DMS 273 (cell line): Measurements from ENCODE around the gene THAP12.
"Not testable (repeated sequence)": the region's sequence is repeated elsewhere in the genome, so short reads cannot be mapped to it uniquely, and the experiment has no call there.

ENCODE experiments used
- DNase-seq: peaks from one replicate; lab custom pipeline; 2025; ENCODE audit not compliant: unreplicated experiment; lab: John Stamatoyannopoulos, UW

The THAP12 gene, protein sequence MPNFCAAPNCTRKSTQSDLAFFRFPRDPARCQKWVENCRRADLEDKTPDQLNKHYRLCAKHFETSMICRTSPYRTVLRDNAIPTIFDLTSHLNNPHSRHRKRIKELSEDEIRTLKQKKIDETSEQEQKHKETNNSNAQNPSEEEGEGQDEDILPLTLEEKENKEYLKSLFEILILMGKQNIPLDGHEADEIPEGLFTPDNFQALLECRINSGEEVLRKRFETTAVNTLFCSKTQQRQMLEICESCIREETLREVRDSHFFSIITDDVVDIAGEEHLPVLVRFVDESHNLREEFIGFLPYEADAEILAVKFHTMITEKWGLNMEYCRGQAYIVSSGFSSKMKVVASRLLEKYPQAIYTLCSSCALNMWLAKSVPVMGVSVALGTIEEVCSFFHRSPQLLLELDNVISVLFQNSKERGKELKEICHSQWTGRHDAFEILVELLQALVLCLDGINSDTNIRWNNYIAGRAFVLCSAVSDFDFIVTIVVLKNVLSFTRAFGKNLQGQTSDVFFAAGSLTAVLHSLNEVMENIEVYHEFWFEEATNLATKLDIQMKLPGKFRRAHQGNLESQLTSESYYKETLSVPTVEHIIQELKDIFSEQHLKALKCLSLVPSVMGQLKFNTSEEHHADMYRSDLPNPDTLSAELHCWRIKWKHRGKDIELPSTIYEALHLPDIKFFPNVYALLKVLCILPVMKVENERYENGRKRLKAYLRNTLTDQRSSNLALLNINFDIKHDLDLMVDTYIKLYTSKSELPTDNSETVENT

DNA sequence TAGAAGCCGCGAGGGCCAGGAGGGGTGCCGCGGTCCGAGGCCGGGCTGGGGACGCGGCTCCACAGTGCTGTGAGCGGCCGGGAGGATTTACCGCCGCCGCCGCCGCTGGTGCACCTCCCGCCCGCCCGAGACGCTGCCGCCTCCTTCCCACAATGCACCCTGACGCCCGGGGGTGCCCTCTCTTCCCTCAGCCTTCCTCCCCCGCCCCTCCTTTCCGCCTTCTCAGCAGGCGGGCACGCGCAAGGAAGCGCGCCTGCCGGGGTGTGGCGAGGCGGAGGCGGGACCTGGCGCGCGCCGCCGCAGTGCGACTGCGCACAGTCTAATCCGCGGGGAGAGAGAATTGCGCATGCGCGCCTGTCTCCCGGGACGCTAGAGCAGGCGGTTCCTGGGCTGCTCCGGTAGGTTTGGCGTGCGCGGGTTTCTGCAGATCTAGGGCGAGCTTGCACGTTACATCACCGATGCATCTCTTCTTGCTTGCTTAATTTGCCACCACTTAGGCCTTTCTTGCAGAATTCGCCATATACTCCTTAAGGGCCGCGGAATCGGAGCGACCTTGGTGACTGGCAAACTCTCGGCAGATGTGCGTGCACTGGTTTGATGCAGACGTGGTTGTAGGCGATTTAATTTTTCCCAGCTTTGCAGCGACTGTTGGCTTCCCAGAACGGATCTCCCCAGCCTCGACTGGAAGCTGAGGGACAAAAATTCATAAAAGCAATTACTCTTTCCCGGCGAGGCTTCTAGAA is at the start of gene THAP12, which contains the start of gene GVQW3:
Gene THAP12 (minus strand): TSS at position 156 of the 743 bp plus-strand sequence. CDS start 296 bp downstream, outside the sequence.
Gene GVQW3 (plus strand): TSS at position 347 of the 743 bp plus-strand sequence. CDS start 506 bp downstream, outside the sequence.
- peak; percentile 97 for DNase-seq

DNA sequence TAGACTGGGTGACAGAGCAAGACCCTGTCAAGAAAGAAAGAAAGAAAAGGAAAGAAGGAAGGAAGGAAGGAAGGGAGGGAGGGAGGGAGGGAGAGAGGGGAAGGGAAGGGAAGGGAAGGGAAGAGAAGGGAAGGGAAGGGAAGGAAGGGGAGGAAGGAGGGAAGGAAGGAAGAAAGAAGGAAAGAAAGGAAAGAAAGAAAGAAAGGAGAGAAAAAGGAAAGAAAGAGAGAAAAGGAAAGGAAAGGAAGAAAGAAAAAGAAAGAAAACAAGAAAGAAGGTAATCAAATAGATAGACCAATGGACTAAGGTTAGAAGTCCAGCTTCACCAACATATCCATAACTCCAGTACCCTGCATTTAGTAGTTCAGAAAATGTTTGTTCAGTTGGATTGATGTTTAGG is 45.7 kb upstream of the THAP12 start:
- no peak for DNase-seq

DNA sequence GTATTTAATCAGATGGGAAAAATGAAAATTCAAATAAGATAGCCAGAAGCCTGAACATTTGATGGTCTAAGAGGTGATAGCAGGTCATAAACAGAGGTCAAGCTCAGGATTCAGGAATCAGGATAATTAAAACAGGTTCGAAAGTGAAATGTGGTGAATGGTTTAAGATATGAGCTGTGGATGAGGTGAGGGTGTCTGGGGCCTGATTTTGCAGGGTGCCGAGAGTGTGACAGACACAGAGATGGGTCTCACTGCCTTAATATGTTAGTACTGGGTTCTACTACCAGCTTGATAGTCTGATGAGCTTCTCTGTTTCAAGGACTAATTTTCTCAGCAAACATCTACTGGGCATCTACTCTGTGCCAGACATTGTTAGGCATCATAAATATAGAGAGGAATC is 44.0 kb upstream of the THAP12 start:
- DNase-seq, result no peak

DNA sequence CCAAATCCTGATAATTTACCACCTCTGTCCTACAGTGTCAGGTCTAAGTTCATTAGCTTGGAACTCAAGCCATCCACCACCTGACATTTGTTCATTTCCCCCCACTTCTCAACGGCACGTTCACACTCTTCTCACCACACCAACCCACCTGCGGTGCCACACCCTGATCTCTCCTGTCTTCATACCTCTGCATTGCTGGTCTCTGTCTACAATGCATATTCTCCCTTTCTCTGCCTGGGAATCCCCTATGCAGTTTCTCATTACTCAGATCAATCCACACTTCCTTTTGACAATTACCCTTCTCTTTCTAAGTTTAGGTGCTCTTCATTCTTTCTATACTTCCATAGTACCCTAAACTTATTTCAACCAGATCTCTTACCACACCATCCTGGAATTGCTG is 43.4 kb upstream of the THAP12 start:
- DNase-seq, result no peak

DNA sequence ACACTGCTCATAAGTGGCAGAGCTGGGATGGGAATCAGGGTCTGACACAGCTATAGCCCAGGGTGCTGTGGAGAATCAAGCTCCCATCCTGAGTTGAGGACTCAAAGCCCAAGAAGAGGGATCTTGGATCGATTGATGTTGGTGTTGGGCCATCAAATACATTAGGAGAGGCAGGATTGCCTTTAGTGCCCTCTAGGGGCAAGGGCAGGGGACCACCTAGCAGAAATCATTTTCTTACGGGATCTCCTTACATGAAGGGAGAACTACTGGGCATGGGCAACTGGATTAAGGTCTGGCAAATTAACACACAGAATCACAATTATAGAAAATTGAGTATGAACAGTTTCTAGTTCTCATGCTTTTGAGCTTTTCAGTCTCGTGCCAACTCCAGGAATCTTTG is 39.0 kb upstream of the THAP12 start:
- DNase-seq, result peak; percentile 24

DNA sequence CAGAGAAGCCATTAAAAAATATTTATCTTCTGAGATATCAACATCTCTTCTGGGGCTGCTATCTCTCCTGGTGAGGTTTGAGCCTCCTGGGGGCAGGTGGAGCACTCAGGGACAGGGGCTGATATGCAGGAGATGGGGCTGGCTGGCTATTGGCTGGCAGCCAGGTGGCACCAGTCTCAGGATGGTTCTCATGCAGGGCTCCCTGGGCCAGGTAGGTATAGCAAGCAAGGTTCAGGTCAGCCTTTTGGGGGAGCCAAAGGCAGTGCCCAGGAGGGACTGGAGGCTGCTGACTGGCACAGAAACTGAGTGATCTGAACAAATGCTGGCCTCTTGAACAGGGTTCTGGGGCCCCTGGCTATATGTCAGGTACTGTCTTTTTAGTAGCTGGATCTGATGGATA is 34.1 kb upstream of the THAP12 start:
- DNase-seq, result no peak

DNA sequence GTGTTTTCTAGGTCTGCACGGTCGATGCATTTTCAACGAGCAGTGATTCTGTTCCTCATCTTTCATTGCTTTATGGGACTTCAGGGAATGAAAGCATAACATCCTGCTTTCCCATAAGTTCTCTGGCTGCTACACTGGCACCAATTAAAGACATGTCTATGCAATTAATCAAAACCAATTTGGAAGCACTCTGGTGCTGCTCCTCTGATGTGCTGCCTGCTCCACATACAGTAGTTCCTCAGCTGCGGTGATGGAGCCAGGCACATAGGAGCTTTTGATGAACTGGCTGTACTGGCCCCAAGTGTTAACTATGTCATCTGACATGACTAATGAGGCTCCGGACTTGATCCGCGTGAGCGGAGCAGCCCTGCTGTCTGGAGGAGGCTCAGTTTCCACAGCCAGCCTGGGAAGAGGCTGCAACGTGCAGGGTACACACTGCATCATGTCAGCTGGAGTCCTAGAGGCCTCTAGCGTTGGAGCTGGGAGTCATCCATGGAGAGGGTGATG is 30.0 kb upstream of the THAP12 start:
- DNase-seq, result no peak

DNA sequence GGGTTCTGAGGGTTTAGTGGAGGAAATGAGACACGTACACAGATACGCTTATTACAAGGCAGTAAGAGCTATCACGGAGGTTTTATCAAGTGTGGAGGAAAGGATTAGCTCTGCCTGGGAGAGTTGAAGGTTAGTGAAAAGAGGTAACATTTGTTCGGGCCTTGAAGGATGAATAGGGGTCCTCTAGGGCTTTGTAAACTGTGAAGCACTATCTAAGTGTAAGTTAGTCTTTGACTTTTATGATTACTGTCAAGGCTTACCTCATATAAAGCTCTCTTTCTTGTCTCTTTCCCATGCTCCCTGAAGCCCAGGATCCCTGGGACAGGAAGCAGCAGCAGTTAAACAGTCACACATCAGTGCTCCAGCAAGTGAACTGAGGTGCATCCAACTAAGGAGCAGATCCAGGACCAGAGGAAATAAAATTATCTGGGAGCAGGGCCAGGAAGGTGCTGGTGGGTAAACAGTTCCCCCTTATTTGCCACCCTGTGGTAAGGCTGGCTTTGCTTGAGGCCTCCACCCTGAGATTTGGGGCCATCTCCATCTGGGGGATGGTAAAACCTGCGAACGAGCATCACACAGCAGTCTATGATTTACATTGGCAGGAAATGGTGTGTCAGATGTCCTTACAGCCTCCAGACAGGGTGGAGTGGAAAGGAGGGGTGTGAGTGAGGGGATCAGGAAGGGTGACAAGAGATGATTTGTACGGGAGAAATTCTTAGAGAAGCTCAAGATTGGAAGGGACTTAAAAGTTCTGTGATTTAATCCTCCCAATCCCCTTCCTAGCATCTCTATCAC is 27.4 kb upstream of the THAP12 start:
- no peak for DNase-seq

DNA sequence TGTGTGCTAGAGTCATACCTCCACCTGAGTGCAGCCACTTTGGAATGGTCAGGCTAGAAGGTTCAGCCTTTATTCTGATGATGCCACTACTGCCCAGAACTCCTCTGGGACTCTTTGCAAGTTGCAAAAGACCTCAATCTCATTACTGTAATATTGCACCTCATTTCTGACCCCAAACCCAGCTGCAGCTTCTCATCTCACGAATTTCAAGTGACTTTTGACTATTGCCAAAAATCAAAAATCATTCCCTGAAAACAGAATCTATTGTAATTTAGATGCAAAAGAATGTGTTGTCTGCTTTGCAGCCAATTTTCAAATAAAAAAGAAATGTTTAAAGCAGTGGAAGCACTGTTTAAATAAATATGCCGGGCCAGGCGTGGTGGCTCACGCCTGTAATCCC is 25.4 kb upstream of the THAP12 start:
- no peak for DNase-seq

DNA sequence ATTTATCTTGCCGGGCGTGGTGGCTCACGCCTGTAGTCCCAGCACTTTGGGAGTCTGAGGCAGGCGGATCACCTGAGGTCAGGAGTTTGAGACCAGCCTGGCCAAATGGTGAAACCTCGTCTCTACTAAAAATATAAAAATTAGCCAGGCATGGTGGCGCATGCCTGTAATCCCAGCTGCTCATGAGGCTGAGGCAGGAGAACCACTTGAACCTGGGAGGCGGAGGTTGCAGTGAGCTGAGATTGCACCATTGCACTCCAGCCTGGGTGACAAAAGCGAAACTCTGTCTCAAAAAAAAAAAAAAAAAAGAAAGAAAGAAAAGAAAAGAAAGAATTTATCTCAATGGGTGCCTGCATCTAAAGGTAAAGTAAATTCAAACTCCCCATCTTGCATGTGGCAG is 20.6 kb upstream of the THAP12 start:
- not testable (repeated sequence) for DNase-seq

DNA sequence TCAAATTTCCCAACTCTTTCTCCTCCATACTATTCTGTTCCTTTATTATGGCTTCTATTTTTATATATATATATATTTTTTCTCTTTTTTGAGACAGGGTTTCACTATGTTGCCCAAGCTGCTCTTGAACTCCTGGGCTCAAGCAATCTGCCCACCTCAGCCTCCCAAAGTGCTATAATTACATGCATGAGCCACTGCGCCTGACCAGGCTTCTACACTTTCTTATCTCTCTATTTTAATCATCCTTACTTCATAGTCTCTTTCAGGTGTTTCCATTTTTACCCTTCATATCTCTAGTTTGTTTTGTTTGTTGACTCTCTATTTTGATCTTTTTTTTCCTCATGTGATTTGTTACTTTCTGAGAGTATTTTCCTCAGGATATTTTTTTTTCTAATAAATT is 20.0 kb upstream of the THAP12 start:
- DNase-seq, result no peak

DNA sequence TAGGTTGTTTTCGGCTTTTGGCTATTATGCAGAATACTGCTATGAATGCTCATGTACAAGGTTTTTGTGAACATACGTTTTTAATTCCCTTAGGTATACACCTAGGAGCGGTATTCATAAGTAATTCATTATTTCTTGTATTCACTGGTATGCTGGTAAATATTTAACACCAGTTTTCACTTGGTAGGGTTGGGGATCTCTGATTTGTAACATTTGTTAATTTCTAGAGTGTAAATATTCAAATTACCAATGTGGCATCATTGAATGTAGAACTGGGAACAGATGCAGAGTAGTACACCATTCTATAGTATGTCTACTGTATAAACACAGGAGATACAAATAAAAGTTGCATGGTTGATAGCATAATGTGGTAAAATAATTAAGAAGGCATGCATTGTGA is 16.5 kb upstream of the THAP12 start:
- no peak for DNase-seq

DNA sequence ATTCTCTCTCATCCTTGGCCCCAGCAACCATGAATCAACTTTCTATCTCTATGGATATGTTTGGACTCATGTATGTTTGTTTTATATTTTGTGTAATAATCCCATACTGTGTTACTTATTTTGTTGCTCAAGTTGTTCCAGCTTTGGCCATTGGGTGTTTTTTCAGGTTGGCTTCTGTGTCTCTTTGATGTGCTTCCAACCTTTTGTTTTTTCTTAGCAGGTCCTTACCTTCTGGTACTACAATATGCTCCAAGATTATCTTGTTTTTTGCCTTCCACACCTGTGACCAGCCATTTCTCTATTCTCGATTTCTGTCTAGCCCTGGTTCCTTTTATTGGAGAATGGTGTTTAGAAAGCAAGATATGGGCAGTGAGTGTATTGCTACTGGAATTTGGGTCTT is 14.4 kb upstream of the THAP12 start:
- no peak for DNase-seq

DNA sequence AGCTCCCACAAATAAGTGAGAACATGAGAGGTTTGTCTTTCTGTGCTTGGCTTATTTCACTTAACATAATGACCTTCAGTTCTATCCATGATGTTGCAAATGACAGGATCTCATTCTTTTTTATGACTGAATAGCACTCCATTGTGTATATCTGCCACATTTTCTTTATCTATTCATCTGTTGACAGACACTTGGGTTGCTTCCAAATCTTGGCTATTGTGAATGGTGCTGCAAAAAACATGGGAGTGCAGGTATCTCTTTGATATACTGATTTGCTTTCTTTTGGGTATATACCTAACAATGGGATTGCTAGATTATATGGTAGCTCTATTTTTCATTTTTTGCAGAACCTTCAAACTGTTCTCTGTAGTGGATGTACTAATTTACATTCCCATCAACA is 13.5 kb upstream of the THAP12 start:
- DNase-seq, result no peak

DNA sequence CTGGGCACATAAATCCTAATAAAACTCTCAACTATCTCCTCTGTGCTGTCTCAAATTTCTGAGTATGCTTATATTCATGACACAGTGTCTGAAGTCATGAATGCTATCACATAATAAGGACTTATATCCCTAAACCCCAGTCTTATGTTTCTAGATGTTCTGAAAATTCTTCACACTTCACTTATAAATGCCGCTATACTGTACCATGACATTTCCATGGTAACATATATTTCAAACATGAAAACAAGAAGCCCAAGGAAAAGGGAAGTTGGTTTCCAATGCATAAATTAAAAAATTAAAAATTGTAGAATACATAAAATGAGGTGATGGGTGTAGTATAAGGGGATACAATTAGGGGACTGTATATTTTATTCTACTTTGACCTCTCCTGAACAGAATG is 11.9 kb upstream of the THAP12 start:
- no peak for DNase-seq

DNA sequence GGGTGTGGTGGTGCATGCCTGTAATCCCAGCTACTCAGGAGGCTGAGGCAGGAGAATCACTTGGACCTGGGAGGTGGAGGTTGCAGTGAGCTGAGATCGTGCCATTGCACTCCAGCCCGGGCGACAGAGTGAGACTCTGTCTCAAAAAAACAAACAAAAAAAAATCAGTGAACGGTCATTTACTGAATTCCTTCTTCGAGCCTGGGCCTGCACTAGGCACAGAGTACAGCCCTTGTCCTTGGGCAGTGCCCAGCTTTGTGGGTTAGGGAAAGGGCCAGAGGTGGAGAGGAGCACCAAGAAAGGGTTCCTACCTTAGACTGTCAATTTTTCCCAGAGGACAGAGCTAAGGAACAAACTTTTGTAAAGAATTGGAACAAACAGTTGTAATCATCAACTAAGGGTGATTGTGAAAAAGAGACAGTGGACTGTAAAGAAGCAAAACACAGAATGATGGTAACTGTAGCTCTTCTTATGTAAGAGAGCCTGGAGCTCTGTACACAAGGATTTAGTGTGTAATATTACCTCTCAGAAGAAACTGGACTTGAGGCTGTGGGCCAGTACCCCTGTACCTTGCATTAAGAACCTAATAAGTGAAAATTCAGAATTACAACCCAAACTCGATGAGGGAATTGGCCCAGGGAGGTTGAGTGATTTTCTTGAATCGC is 11.0 kb upstream of the THAP12 start:
- no peak for DNase-seq

DNA sequence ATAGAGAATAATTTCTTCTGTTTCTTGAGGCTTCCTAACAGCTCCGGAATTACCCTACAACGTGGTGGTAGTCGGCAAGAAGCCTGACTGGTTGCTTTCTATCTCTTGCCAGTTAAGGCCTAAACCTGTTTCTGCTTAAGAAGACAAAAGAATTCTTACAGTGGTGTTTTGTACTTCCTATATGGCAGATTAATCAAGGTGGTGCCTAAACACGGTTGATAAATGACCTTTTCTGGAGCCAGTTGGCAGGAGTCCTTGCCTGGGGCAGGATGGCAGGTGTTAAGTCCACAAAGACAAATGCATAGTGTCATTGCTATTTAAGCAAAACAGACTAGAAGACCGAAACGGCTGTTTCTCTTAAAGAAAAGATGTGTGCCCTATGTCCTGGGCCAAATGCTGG is 10.1 kb upstream of the THAP12 start:
- peak; percentile 21 for DNase-seq

DNA sequence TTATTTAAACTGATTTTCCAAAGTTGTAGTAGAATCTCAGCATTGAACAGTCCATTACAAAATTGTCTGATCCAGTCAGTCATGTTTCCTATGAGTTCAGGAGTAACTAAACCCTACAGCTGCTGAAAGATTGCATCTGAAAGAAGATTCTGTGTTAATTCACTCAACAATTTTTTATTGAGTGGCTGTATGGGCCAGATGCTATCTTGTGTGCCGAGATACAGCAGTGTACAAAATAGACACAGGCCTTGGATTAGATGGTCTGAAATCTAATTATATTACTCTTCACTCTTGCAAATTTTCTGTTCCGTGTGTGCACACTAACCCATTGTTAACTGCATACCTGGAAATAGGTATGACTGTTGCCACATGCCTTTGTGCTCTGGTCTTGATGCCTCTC is 7.5 kb upstream of the THAP12 start:
- no peak for DNase-seq

DNA sequence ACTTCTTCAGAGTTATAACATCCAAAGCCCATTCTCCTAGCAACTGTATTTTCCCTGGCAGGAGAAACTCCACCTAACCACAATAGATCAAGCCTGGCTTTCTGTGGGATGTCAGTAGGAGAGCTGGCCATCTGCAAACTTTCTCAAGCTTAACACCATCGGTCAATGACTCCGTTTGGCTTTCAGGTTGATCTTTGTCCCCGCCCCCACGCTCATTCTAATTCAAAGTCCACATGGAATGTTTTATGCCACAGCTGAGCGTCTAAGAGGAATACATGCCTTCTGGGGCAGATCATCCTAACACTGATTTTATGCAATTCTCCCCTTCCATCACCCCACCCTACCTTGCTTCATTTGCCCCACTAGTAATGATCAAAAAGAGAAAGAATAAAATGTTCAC is 5.0 kb upstream of the THAP12 start:
- DNase-seq, result no peak

DNA sequence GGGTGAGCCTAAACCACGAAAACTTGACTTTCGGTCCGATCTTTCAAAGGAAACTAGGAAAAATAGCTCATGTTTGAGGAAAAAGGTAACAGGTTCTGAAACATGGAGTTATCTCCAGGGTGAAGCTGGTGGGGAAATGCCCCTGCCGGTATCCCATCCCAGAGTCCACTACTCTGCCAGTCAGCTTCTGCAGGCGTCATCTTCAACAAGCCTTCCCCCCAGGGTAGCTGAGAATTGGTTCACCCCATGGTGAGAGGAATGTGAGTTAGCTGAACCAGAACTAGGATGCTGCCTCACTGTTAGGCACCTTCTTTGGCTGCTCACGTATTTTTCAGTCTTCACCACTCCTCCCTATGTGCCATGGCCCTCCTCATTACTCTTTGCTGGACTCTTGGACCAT is 1.3 kb upstream of the THAP12 start:
- no peak for DNase-seq
